ENCODE results near the gene ZBTB47. TPM values are rescaled to one million over a fixed set of nuclear protein-coding genes. Genes with fewer than 3 reads are reported as not detected.

ZBTB47 gene
- total RNA-seq, 2 experiments from 2014 or later: 0.43 to 0.45 TPM

- TF ChIP-seq, protein P1, sequence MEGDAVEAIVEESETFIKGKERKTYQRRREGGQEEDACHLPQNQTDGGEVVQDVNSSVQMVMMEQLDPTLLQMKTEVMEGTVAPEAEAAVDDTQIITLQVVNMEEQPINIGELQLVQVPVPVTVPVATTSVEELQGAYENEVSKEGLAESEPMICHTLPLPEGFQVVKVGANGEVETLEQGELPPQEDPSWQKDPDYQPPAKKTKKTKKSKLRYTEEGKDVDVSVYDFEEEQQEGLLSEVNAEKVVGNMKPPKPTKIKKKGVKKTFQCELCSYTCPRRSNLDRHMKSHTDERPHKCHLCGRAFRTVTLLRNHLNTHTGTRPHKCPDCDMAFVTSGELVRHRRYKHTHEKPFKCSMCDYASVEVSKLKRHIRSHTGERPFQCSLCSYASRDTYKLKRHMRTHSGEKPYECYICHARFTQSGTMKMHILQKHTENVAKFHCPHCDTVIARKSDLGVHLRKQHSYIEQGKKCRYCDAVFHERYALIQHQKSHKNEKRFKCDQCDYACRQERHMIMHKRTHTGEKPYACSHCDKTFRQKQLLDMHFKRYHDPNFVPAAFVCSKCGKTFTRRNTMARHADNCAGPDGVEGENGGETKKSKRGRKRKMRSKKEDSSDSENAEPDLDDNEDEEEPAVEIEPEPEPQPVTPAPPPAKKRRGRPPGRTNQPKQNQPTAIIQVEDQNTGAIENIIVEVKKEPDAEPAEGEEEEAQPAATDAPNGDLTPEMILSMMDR (IDR thresholded peaks at IDR 0.05): no peak
- Mint-ChIP-seq H3K9me3 (no peaks in the 10 kb centered on the region), H3K27ac (no peak overlapping the region), H3K27me3 (no peaks in the 10 kb centered on the region), H3K36me3 (ENCODE audit: low read depth) (no peaks in the 10 kb centered on the region), H3K4me1 (ENCODE audit: low read depth) (no peaks in the 10 kb centered on the region), H3K4me3 (no peak overlapping the region)
- no peak for DNase-seq
- ChIA-PET CTCF (interaction anchor here (1.7 kb wide), 1 partner anchor 76 kb away, joined by 5 read pairs; no protein-coding TSS in a partner anchor), POLR2A (no interaction called here)
- intact Hi-C loops (cut with micrococcal nuclease): no loop called here
- ATAC-seq: no peak
Measured at GRCh38 chr3:42668793-42669217, 15.3 kb downstream of the ZBTB47 start.

GRCh38 chr3:42670051-42670576 is 16.6 kb downstream of the ZBTB47 start:
- ChIA-PET POLR2A (interaction anchor here (0.9 kb wide), 1 partner anchor 405 kb away, joined by 3 read pairs; no protein-coding TSS in a partner anchor), CTCF (interaction anchor here (0.8 to 1.7 kb wide), 2 partner anchors 9 to 74 kb away, joined by 3 to 5 read pairs; no protein-coding TSS in a partner anchor)
- H3K4me3 Mint-ChIP-seq: no peak overlapping the region
- H3K9me3 Mint-ChIP-seq: no peaks in the 10 kb centered on the region
- no peak for DNase-seq
- TF ChIP-seq, protein P1 (IDR thresholded peaks at IDR 0.05): no peak
- ATAC-seq: no peak
- intact Hi-C loops (cut with micrococcal nuclease): no loop called here
- peaks cover 2% of the 10 kb centered on the region for H3K27me3 Mint-ChIP-seq
- no peaks in the 10 kb centered on the region for H3K4me1 Mint-ChIP-seq (ENCODE audit: low read depth)
- H3K36me3 Mint-ChIP-seq (ENCODE audit: low read depth): no peaks in the 10 kb centered on the region
- H3K27ac Mint-ChIP-seq: no peak overlapping the region

DNA sequence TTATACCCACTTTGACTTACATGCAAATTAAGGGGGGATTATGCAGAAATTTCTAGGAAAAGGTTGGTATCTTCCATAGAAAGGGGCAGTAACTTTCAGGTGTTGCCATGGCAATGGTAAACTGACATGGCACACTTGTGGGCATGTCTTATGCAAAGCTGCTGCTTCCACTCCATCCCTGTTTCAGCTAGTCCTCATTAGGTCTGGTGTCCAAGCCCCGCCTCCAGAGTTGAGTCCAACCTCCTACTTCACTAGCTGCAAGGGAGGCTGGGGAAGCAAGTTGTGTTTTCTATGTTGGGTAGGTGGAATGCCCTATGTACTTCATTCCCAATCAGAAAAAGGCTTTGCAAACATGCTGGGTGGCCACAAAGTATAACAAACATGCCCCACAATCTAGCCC is 17.2 kb downstream of the ZBTB47 start:
- Mint-ChIP-seq H3K36me3 (ENCODE audit: low read depth) (no peaks in the 10 kb centered on the region), H3K4me3 (no peak overlapping the region), H3K9me3 (no peaks in the 10 kb centered on the region), H3K27ac (no peak overlapping the region), H3K4me1 (ENCODE audit: low read depth) (no peaks in the 10 kb centered on the region), H3K27me3 (peaks cover 2% of the 10 kb centered on the region)
- CTCF ChIA-PET: no interaction called here
- ATAC-seq (no peak), DNase-seq (peak; percentile 1)
- POLR2A ChIA-PET: no interaction called here
- TF ChIP-seq, protein P1 (IDR thresholded peaks at IDR 0.05): no peak
- intact Hi-C loops (cut with micrococcal nuclease): no loop called here

DNA sequence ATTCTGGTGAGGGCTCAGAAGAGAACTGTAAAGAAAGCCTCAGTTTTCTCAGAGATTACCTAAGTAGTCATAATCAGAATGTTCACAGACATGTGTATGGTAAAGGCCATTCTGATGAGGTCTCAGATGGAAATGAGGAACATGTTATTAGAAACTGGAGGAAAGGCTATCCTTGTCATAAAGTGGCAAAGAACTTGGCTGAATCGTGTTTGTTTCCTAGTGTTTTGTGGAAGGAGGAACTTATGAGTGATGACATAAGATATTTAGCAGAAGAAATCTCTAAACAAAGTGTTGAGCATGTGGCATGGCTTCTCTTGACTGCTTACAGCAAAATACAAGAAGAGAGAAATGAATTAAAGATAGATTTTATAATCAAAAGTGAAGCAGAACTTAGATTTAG is 19.0 kb downstream of the ZBTB47 start:
- Mint-ChIP-seq H3K4me3 (no peak overlapping the region), H3K27ac (no peak overlapping the region), H3K36me3 (ENCODE audit: low read depth) (no peaks in the 10 kb centered on the region), H3K27me3 (peaks cover 2% of the 10 kb centered on the region), H3K9me3 (peaks cover 4% of the 10 kb centered on the region), H3K4me1 (ENCODE audit: low read depth) (no peaks in the 10 kb centered on the region)
- TF ChIP-seq, protein P1 (IDR thresholded peaks at IDR 0.05): no peak
- CTCF ChIA-PET: no interaction called here
- ATAC-seq (no peak), DNase-seq (no peak)
- intact Hi-C loops (cut with micrococcal nuclease): no loop called here
- POLR2A ChIA-PET: no interaction called here

- Mint-ChIP-seq H3K36me3 (ENCODE audit: low read depth) (no peaks in the 10 kb centered on the region), H3K9me3 (peaks cover 9% of the 10 kb centered on the region), H3K27ac (no peak overlapping the region), H3K27me3 (peaks cover 2% of the 10 kb centered on the region), H3K4me3 (no peak overlapping the region), H3K4me1 (ENCODE audit: low read depth) (no peaks in the 10 kb centered on the region)
- intact Hi-C loops (cut with micrococcal nuclease): no loop called here
- DNase-seq (peak; percentile 0), ATAC-seq (no peak)
- TF ChIP-seq, protein P1 (IDR thresholded peaks at IDR 0.05): no peak
- ChIA-PET POLR2A (no interaction called here), CTCF (no interaction called here)
Measured at GRCh38 chr3:42673082-42673481, 19.6 kb downstream of the ZBTB47 start.
